H9 (cell line): ENCODE data around the gene MEPCE. TPM values are rescaled to one million over a fixed set of nuclear protein-coding genes. Genes with fewer than 3 reads are reported as not detected.

Experiments used
- DNase-seq: peaks from one replicate; pipeline ENCODE4 v3.0.0-alpha.2; 2017
- H2AFZ ChIP-seq: one replicate; pipeline ENCODE4 v1.6.1; 2013; ENCODE audit warnings: mild to moderate bottlenecking, low read length, control low read depth, moderate library complexity
- H2AK5ac ChIP-seq: 2 replicates; pipeline ENCODE4 v1.6.1; 2013; ENCODE audit warnings: low read length, control low read depth, mixed read lengths; ENCODE audit not compliant: insufficient read length
- H2BK120ac ChIP-seq: one replicate; pipeline ENCODE4 v1.6.1; 2013; ENCODE audit warnings: low read depth, mild to moderate bottlenecking, low read length, control low read depth, inconsistent platforms; ENCODE audit not compliant: poor library complexity, severe bottlenecking
- H2BK12ac ChIP-seq: 2 replicates; pipeline ENCODE4 v1.6.1; 2013; ENCODE audit warnings: low read length, control low read depth, mixed read lengths, low read depth; ENCODE audit not compliant: insufficient read length
- H2BK15ac ChIP-seq: 2 replicates; pipeline ENCODE4 v1.6.1; 2013; ENCODE audit warnings: low read depth, low read length, control low read depth
- H2BK20ac ChIP-seq: one replicate; pipeline ENCODE4 v1.6.1; 2013; ENCODE audit warnings: low read depth, mild to moderate bottlenecking, low read length, control low read depth, inconsistent platforms; ENCODE audit not compliant: poor library complexity, severe bottlenecking
- H2BK5ac ChIP-seq: 2 replicates; pipeline ENCODE4 v1.6.1; 2013; ENCODE audit warnings: low read length, control low read depth, mixed read lengths; ENCODE audit not compliant: insufficient read length
- H3K14ac ChIP-seq: 2 replicates; pipeline ENCODE4 v1.6.1; 2013; ENCODE audit warnings: low read length, control low read depth; ENCODE audit not compliant: insufficient read depth
- H3K18ac ChIP-seq: 2 replicates; pipeline ENCODE4 v1.6.1; 2013; ENCODE audit warnings: low read depth, mild to moderate bottlenecking, mixed read lengths, low read length, control low read depth; ENCODE audit not compliant: insufficient read length
- H3K23ac ChIP-seq: 2 replicates; pipeline ENCODE4 v1.6.1; 2013; ENCODE audit warnings: low read length, control low read depth, mixed read lengths, low read depth; ENCODE audit not compliant: insufficient read length
- H3K23me2 ChIP-seq: 2 replicates; pipeline ENCODE4 v1.6.1; 2013; ENCODE audit warnings: low read depth, mild to moderate bottlenecking, mixed read lengths, low read length, control low read depth; ENCODE audit not compliant: insufficient read length, poor library complexity, severe bottlenecking
- H3K27ac ChIP-seq: 2 replicates; pipeline ENCODE4 v1.5.1; 2013; ENCODE audit warnings: low read length, control low read depth, mixed read lengths, low read depth; ENCODE audit not compliant: insufficient read length
- H3K27me3 ChIP-seq: 2 replicates; pipeline ENCODE4 v1.6.1; 2013; ENCODE audit warnings: low read length, control low read depth, inconsistent platforms; ENCODE audit not compliant: insufficient read depth
- H3K4ac ChIP-seq: 2 replicates; pipeline ENCODE4 v1.6.1; 2013; ENCODE audit warnings: low read depth, mild to moderate bottlenecking, control low read depth, inconsistent platforms, low read length, moderate library complexity
- H3K4me1 ChIP-seq: 2 replicates; pipeline ENCODE4 v1.6.1; 2013; ENCODE audit warnings: low read length, control low read depth, inconsistent platforms; ENCODE audit not compliant: insufficient read depth
- H3K4me2 ChIP-seq: 2 replicates; pipeline ENCODE4 v1.6.1; 2013; ENCODE audit warnings: low read length, control low read depth, mixed read lengths; ENCODE audit not compliant: insufficient read length, insufficient read depth
- H3K56ac ChIP-seq: 2 replicates; pipeline ENCODE4 v1.6.1; 2013; ENCODE audit warnings: low read depth, mild to moderate bottlenecking, mixed read lengths, low read length, control low read depth; ENCODE audit not compliant: insufficient read length
- H3K79me1 ChIP-seq: 2 replicates; pipeline ENCODE4 v1.6.1; 2013; ENCODE audit warnings: low read depth, mild to moderate bottlenecking, moderate library complexity, low read length, control low read depth, inconsistent platforms; ENCODE audit not compliant: insufficient read depth, poor library complexity, severe bottlenecking
- H3K79me2 ChIP-seq: 2 replicates; pipeline ENCODE4 v1.6.1; 2013; ENCODE audit warnings: low read length, control low read depth, inconsistent platforms; ENCODE audit not compliant: insufficient read depth
- H3K9ac ChIP-seq: 2 replicates; pipeline ENCODE4 v1.6.1; 2013; ENCODE audit warnings: low read length, control low read depth, mixed read lengths; ENCODE audit not compliant: insufficient read length; ENCODE audit errors: extremely low read depth
- H3K9me3 ChIP-seq: one replicate; pipeline ENCODE4 v1.6.1; 2013; ENCODE audit warnings: low read depth, low read length, inconsistent platforms; ENCODE audit not compliant: control insufficient read depth
- H3T11ph ChIP-seq: one replicate; pipeline ENCODE4 v1.6.1; 2013; ENCODE audit warnings: mild to moderate bottlenecking, low read length, control low read depth, inconsistent platforms
- H4K20me1 ChIP-seq: one replicate; pipeline ENCODE4 v1.6.1; 2013; ENCODE audit not compliant: control insufficient read depth, insufficient read length, insufficient read depth
- H4K5ac ChIP-seq: 2 replicates; pipeline ENCODE4 v1.6.1; 2013; ENCODE audit warnings: low read depth, mild to moderate bottlenecking, mixed read lengths, low read length, control low read depth; ENCODE audit not compliant: insufficient read length
- H4K8ac ChIP-seq: replicated peaks from 2 replicates; pipeline ENCODE4 v1.6.1; 2013; ENCODE audit warnings: low read length, control low read depth, mixed read lengths, low read depth; ENCODE audit not compliant: insufficient read length
- H4K91ac ChIP-seq: 2 replicates; pipeline ENCODE4 v1.6.1; 2013; ENCODE audit warnings: low read depth, mild to moderate bottlenecking, moderate library complexity, mixed read lengths, low read length, control low read depth; ENCODE audit not compliant: insufficient read length
- H3K27ac Mint-ChIP-seq, 3 experiments: 2 replicates in 2 of 3; 3 replicates in 1 of 3; pipeline ENCODE4 v1.8.0; 2020 to 2021; ENCODE audit warnings: mixed read lengths in 3 of 3, mild to moderate bottlenecking in 1 of 3, moderate library complexity in 1 of 3
- H3K27me3 Mint-ChIP-seq: 2 replicates; pipeline ENCODE4 v1.8.0; 2021; ENCODE audit warnings: low read depth, mild to moderate bottlenecking, moderate library complexity, mixed read lengths
- H3K36me3 Mint-ChIP-seq, 3 experiments: 2 replicates in 2 of 3; 3 replicates in 1 of 3; pipeline ENCODE4 v1.8.0; 2020 to 2021; ENCODE audit warnings: low read depth in 3 of 3, mixed read lengths in 3 of 3; ENCODE audit not compliant: insufficient read depth in 1 of 3
- H3K4me1 Mint-ChIP-seq, 2 experiments: 2 replicates each; pipeline ENCODE4 v1.8.0; 2020; ENCODE audit warnings: mixed read lengths in 2 of 2
- H3K4me3 Mint-ChIP-seq, 2 experiments: 2 replicates in 1 of 2; 3 replicates in 1 of 2; pipeline ENCODE4 v1.8.0; 2020 to 2021; ENCODE audit warnings: mild to moderate bottlenecking in 2 of 2, mixed read lengths in 2 of 2, moderate library complexity in 1 of 2
- H3K9me3 Mint-ChIP-seq, 2 experiments: 2 replicates in 1 of 2; 3 replicates in 1 of 2; pipeline ENCODE4 v1.8.0; 2020; ENCODE audit warnings: mild to moderate bottlenecking in 2 of 2, mixed read lengths in 2 of 2, moderate library complexity in 1 of 2
- WGBS: extraction: QIAGEN DNeasy Blood & Tissue Kit; methylation state at CpG from one replicate; pipeline ENCODE4 v1.1.7; 2013; ENCODE audit warnings: missing lambda C conversion rate, low lambda C conversion rate, mixed read lengths; ENCODE audit not compliant: insufficient read length; ENCODE audit errors: extremely low coverage; 5-methylcytosine and 5-hydroxymethylcytosine counted together
- total RNA-seq: library from RNA; stranded (reverse); gene quantifications from 2 replicates; pipeline ENCODE4 v1.2.1, GENCODE V29; 2021
- TF ChIP-seq, protein P1 (sequence below): fragments of 200-600 bp; sonication (generic); conservative IDR thresholded peaks from 3 replicates; pipeline ENCODE4 v1.8.0; 2021; ENCODE audit warnings: antibody characterized with exemption, mild to moderate bottlenecking

Gene MEPCE
- total RNA-seq, 1 experiment from 2014 or later: 68.0 TPM

DNA sequence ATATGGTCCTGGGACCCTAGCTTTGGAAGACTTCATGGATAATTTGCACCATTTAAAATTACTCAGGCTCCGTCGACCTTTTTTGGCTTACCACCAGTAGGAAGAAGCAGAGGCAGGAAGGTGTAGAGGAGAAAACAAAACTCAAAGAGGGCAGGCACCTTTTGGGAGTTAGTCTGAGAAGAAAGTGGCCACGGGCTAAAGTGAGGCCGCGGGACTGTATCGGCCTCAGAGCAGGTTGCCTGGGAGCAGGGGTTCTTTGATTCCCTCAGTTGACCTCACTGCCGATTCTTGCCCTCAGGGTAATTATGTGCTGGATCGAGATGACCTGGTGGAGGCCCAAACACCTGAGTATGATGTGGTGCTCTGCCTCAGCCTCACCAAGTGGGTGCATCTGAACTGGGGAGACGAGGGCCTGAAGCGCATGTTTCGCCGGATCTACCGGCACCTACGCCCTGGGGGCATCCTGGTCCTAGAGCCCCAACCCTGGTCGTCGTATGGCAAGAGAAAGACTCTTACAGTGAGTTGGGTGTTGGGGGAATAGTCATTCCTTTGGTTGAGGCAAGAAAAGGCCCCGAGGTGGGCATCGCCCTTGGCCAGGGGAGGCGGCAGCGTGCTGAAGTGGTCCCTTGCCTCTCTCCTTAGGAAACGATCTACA, 3.1 kb downstream of the MEPCE start:
- Histone ChIP-seq H4K20me1 (no peaks in the 10 kb centered on the region), H3K27ac (no peak overlapping the region), H3K23me2 (peaks cover 11% of the 10 kb centered on the region)

More for the DNA sequence above, 3.1 kb downstream of the MEPCE start:
- WGBS: no CpG with 5 or more reads among the region's 21 CpGs
- DNase-seq: no peak
- H3K79me2 ChIP-seq: no peaks in the 10 kb centered on the region; the same call in 1 of the 2 replicates
- Mint-ChIP-seq H3K27me3 (peaks cover 16% of the 10 kb centered on the region), H3K9me3 (peaks cover 2 to 12% of the 10 kb centered on the region in 2 experiments; a peak in 3 of 5 replicates), H3K4me3 (peak overlapping the region; percentile 21 to 86; a peak in 4 of 5 replicates), H3K4me1 (peaks cover 45 to 46% of the 10 kb centered on the region in 2 experiments), H3K36me3 (peaks cover 37 to 54% (median 40%) of the 10 kb centered on the region in 3 experiments), H3K27ac (peak overlapping the region; percentile 61 to 89 (median 85); a peak in 5 of 7 replicates)
- H3K4me2 ChIP-seq: peak overlapping the region; percentile 8
- H3K23ac ChIP-seq: no peak overlapping the region
- no peak overlapping the region for H2BK12ac ChIP-seq
- no peak overlapping the region for H4K8ac ChIP-seq
- no peaks in the 10 kb centered on the region for H3K27me3 ChIP-seq
- no peak overlapping the region for H2AFZ ChIP-seq
- no peak overlapping the region for H2BK20ac ChIP-seq
- no peak overlapping the region for H3K4ac ChIP-seq
- no peak overlapping the region for H3K18ac ChIP-seq
- H3K9ac ChIP-seq: no peak overlapping the region
- peaks cover 3% of the 10 kb centered on the region for H3K79me1 ChIP-seq
- no peak overlapping the region for H2BK5ac ChIP-seq
- no peaks in the 10 kb centered on the region for H3K4me1 ChIP-seq
- H2BK120ac ChIP-seq: no peak overlapping the region
- no peak overlapping the region for H3K14ac ChIP-seq
- H2BK15ac ChIP-seq: no peak overlapping the region
- no peak overlapping the region for H3K56ac ChIP-seq
- TF ChIP-seq, protein P1, sequence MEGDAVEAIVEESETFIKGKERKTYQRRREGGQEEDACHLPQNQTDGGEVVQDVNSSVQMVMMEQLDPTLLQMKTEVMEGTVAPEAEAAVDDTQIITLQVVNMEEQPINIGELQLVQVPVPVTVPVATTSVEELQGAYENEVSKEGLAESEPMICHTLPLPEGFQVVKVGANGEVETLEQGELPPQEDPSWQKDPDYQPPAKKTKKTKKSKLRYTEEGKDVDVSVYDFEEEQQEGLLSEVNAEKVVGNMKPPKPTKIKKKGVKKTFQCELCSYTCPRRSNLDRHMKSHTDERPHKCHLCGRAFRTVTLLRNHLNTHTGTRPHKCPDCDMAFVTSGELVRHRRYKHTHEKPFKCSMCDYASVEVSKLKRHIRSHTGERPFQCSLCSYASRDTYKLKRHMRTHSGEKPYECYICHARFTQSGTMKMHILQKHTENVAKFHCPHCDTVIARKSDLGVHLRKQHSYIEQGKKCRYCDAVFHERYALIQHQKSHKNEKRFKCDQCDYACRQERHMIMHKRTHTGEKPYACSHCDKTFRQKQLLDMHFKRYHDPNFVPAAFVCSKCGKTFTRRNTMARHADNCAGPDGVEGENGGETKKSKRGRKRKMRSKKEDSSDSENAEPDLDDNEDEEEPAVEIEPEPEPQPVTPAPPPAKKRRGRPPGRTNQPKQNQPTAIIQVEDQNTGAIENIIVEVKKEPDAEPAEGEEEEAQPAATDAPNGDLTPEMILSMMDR: no peak
- H3K9me3 ChIP-seq: no peaks in the 10 kb centered on the region
- H2AK5ac ChIP-seq: no peak overlapping the region
- no peak overlapping the region for H3T11ph ChIP-seq
- no peak overlapping the region for H4K91ac ChIP-seq
- no peak overlapping the region for H4K5ac ChIP-seq
